Colon (tissue), 2 donors: ENCODE measurements around the gene ALDOB.
A peak's percentile ranks its signal among the peaks of the same experiment; 100 is the strongest.

Experiments used
- FAIRE-seq: peaks from 2 replicates; lab custom pipeline; 2012; peaks lifted over from hg19 to GRCh38; lab: Jason Lieb, UNC
- donor health status: control.
- donor health status: control.

The ALDOB gene

DNA sequence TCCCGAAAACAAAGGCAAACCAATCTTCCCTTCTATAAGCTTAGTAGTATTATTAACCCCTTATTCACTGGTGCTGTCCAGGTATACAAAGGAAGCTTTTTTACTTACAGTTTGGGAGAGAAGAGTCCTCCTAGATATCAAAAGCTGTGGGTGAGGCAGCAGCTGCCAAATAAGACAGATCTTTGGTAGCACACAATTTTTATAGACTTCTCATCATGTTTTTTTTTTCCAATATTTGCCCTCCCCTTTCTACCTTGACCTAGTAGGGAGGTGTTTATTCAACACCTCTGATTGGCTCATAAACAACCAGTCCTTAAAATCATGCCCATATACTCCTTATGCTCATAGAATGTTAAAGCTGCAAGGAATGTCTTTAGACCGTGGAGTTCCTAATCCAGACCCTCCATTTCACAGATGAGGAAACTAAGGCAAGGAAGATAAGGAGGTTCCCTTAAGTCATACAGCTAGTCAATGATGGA is at the start of gene ALDOB:
Gene ALDOB (minus strand): TSS at position 174 of the 479 bp plus-strand sequence. CDS start 4,887 bp downstream, outside the sequence.
- FAIRE-seq: no peak

DNA sequence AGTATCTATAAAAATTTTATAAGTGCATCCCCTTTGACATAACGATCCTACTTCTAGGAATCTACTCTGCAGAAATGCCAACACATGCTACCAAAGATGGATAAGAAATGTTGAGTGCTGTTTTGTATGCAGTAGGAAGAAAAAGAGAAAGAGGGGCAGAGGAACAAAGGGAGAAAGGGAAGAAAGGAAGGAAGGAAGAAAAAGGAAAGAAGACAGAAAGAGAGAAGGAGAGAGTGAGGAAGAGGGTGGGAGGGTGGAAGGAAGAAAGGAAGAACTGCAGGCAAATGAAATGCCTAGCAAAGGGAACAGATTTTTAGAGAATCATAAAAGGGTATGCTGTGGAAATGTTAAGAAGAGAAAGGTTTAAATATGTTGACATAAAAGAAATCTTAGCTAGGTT is 48.5 kb upstream of the ALDOB start:
- FAIRE-seq: no peak

DNA sequence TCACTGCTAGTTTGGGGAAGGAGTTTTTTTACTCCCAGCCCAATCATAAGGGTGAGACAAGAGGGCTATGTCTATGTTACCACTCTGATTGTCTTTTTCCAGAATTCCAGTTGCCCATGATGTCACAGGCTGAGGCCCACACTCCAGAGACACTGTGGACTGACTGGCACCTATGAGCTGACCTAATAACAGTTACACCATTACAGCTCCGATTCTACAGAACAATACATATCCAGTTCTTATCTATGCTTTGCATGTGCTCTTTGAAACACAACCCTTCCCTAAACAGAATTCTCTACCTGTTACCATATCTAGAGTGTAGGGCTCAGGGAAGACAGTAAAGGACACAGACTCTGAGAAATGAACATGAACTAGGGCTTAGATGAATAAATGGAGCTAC is 45.7 kb upstream of the ALDOB start:
- no peak for FAIRE-seq

DNA sequence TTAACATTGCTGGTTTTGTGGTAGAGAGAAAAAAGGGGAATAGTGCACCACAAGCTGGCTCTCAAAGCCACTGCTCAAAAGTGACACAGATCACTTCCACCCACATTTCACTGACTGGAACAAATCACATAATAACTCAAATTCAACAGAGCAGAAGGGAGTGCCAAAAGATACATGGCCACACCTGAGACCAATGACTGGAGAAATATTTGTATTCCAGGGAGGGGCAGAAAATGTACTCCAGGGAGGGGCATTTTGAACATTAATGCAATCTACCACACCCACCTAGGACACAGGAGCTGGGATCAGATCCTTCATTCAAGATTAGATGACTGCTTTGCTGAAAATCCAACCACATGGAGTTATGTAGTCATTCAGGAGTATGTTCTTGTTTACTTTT is 44.8 kb upstream of the ALDOB start:
- FAIRE-seq: peak; percentile 60

DNA sequence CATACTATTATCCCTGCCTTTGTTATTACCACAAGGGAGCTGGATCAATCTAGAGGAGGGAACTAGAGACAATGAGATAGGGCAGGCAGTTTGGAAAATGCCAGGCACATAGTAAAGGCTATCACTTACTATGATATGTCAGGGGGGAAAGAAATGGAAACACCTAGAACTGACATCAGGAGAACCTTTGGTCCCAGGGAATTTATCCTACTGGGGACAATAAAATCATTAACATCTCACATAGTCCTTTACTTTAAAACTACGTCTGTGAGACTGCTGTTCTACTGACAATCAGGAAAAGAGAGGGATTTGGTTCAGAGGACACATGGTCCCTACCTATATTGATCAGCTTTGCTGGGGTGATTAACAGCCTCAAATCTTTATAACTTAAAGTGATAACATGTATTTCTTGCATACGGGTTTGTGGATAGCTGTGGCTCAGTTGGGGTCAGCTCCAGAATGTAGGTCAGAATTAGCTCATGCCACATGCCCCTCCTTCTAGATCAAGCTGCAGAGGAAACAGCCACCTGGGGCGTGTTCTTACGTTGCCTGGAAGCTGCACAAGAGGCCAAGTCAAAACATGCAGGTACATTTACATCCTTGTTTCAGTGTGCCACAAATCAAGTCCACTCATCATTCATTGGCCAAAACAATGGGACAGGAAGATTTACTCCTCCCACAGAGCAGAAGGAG is 43.9 kb upstream of the ALDOB start:
- no peak for FAIRE-seq

DNA sequence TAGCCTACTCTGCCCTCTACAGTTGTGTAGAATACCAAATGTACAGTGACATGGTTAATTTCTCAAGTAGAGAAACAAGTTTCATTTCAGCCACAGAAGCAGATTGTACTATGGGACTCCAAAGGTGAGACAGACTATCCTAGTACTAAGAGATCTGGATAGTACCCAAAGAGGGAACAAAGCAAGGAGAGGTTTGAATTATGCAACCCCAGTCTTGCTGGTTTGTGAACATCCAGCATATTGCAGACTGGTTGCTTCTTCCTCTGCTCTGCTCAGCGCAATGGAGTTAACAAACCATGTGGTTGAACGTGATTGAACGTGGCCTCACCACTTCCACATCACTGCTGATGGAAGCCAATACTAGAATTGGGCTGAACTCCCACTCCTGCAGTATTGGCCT is 43.3 kb upstream of the ALDOB start:
- FAIRE-seq: no peak

DNA sequence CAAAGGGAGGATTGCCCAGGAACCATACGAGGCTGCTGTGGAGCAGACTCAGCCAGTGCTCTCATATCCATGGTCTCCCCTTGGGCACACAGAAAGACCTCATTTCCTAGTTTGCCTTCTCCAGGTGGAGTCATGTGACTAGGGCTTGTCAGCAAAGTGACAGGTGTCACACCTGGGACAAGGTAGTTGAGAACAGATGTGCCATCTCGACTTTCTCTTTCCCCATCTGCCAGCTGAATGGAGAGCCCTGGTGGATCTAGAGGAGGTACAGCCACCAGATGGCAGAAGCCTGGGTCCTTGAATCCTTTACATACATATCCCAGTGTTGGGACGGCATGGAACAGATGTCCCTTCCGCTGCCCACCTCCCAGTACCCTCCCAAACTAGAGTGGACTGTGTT is 42.9 kb upstream of the ALDOB start:
- FAIRE-seq: no peak

DNA sequence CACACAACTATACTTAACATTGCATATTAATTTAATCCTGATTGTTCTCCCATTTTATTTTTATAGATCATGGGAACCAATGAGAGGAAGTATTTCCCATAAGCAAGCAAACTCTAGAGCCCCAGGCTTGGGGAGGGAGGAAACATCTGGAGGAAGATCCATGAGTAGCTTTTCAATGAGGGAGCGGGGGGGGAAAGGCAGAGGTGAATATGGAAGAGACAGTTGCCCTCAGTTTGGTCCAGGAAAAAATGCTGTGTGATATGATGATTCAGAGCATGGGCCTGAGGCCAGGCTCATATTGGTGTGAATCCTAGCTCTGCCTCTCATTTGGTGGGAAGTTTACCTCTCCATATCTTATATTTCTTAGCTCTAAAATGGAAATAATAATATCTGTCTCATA is 42.2 kb upstream of the ALDOB start:
- no peak for FAIRE-seq

DNA sequence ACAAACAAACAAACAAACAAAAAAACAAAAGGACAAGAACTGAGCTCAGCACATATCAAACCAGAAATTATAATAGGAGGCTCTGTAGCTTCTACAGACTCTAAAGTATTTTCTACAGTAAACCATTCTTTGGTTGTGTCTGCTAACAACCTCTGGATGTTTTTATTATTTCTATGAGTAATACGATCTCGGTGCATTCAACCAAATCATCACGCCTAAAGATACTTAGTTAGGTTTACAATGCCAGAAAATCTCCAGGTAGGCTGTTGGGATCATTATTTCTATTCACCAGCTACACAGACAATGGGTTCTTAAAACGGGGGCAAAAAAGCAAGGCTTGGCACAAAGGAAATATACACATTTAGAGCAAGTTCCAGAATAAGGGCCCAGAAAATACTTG is 41.6 kb upstream of the ALDOB start:
- no peak for FAIRE-seq

DNA sequence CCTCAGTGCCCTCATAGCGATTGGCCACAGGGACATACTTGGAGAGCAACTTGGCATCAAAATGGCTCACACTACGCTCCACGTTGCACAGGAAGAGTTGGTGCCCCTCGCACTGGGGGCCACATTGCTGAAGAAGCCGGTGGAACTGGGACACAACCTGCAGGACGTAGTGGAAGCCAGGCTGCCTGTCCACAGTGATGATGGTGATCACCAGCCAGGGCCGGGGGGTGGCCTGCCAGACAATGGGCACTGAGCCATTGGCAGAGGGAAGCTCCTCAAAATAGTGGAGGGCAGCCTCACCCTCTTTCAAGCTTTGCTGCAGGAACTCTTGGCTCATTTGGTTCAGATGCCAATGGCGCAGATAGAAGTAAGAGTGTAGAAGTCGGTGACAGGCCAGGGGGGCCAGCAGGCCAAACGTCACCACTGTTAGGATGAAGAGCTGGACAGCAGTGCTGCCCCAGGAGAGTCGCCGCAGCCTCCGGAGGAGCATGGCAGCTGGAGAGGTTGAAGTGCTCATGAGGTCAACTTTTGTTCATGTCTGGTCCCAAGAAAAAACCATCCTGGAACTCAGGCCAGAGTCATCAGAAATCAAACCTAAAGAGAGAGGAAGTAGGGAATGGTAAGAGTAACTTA is 41.1 kb upstream of the ALDOB start:
- no peak for FAIRE-seq

DNA sequence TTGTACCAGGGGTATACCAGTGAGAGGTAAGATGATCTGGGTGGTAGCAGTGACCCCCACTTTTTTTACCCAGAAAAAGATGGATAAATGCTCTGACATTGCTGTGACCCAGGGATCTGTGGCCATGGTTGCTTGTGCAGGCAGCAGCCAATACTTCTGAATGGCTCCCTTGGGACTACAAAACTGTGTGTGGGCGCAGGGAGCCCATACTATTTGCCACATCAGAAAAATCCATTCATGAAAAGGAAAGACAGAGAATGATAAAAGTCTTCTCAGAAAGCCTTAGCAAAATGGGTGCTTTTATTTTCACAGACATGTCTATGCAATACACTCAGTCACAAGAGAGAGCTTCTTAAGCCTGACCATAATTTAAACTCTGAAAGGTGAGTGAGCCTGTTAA is 37.3 kb upstream of the ALDOB start:
- FAIRE-seq: no peak

DNA sequence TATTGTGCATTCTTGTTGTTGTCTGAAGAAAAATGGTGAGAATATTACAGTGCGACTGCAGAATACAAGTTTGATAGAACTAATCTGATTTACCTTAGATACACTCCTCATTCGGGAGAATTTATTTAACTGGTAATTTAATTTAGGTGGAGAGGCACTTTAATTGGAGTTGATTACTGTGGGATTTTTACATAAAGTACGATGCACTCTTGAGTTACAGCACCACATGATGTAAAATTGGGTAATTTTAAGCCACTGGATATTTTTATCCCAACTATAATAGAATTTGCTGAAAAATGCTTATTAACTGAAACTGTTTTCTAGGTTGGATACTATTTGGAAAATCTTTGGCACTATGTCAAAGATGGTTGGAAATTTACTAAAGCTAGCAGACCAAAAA is 35.4 kb upstream of the ALDOB start:
- FAIRE-seq: no peak

DNA sequence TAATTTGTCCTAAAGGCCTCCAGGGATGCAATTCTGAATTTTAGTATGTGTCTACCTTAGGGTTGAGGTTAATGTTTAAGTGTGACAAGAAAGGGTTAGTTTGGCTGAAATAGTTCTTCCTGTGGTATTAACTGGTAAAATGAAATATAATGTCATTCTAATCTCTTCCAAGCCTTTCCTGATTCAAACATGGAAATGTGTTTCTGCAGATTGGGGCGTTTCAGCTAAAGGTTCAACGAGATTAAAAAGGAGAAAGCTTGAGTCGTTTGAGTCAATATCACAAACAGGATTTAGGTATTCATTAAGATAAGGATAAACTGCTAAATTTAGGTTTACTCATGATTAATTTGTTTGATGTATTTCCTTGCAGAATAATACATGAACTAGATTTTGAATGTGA is 34.4 kb upstream of the ALDOB start:
- no peak for FAIRE-seq

DNA sequence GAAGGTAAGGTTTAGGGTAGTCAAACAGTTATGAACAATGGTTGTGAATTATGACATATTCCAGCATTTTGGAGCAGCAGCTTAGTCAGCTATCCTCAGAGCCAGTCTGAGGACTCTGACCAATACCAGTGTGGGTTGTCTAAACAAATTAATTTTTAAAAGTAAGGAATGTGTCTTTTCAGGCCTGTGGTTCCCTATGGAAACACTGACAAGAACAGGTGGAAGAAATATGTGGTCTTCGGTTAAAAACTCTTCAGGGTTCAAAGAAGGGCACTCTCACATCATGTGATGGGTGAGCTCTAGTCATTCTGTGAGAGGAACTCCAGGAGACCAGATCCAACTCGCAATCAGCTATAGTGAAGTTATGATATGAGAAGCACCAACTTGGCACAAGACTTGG is 33.5 kb upstream of the ALDOB start:
- FAIRE-seq: no peak

DNA sequence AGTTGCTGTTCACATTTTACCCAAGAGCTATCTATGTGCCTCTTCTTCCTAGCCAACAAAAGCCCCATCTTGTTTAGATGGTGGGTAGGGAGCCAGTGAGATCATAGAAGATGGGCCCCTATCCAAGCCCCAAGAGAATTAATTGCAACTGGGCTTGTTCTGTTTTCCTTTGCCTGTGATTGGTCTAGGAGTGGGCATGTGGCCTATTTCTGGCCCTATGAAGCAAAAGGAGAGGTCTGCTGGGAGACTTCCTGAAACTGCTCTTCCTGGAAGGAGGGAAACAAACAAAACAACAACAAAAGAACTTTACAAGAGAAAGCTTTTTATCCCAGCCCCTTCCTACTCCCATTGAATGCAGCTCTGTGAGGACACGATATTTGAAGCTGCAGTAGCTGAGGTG is 32.5 kb upstream of the ALDOB start:
- FAIRE-seq: no peak

DNA sequence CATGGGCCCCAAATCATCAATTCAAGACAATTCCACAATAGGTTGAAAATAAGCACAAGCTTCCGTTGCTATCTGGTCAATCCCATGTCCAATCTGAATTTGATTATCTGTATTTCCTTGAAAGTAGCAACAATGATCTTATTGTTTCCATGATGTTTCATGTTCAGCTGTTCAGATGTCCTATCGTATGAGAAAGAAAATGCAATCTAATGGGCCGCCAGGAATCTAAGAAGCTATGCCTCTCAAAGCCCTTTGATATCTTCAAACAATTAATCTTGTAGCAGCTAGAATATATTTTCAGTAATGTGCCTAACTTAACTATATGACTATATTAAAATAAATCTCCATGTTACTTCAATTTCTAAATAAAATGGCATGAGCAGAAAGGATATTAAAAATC is 32.1 kb upstream of the ALDOB start:
- no peak for FAIRE-seq

DNA sequence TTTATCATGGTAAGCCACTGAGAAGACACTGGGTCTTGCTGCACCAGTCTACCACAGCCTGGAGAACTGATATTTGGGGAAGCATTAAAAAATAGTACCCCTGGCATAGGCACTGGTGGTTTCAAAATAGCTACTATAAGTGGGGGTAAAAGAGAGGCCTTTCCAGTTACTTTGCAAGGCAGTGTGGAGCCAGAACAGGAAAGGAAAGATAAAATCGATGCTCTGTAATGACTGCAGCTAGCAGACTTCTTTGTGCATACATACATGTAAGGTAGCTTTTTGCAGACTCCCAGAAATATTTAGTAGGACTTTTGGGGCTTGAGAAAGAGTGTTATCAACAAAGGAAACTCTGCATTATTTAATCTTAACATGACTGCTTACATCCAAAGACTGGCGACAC is 31.3 kb upstream of the ALDOB start:
- no peak for FAIRE-seq

DNA sequence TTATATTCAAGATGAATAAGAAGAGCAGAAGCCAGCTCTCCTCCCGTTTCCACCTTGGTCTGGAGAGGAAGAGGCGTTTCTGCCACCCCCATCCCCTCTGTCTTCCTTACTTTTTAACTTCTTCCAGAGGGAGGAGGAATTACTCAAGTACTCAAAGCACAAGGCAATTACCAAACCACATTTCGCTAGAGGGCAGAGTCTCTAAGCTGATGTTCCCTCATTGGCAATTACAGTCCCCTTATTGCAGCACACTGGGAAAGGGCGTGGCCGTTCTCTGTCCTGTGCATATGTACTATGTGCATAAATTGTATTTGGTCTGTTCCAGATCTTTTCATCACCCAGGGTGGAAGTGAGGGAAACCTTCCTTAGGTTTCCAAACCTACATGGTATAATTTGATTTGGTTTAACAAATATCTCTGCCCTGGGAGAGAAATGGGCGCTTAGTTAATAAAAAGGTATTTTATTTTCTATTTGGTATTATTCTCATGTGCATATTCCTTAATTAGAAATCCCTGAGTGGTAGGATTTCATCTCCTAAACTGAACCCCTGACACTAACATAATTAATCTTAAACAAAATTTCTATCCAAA is 29.8 kb upstream of the ALDOB start:
- FAIRE-seq: no peak

DNA sequence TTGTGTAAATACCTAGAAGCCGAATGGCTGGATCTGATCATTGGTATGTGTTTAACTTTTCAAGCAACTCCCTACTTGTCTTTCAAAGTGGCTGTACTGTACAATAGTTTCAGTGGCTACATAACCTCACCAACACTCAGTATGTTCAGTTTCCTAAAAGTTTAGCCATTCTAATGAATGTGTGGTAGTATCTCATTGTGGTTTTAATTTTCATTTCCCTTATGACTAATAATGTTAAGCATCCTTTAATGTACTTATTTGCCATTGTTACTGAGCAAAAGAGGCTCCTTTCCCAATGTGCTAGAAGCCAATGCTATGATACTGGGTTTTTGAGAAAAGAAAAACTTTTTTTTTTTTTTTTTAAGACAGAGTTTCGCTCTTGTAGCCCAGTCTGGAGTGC is 27.8 kb upstream of the ALDOB start:
- FAIRE-seq: no peak

DNA sequence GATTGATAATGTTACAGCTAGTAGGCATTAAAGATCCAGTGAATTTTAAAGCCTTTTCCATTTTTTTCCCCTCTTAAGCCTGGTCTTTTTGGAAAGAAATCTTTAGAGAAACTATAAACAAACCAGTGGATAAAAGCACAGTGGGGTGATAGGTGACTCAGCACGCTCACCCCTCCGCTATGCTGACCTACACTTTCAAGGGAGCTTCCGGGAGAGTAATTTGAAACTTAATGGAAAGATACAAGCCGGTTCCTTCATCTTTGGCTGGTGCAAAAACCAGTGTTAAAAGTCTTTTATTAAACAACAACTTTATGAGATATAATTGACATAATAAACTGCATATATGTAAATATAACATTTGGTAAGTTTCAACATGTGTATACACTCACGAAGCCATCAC is 27.0 kb upstream of the ALDOB start:
- no peak for FAIRE-seq

DNA sequence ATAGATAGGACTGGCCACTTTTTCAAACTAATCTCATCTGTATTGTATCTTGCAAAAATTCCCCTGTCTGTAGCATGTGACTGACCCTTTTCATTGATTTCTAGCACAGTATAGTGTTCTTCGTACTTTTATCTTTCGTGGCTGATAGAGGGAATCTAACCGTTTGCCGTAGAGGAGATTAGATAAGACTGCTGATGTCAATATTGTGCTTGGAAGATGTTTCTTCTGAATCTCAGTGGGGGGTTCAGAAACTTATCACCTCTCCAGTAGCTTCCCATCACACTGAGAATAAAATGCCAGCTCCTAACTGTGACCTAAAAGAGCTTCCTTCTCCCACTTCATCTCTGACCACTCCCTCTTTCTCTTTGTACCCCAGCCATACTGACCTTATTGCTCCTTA is 25.4 kb upstream of the ALDOB start:
- no peak for FAIRE-seq

DNA sequence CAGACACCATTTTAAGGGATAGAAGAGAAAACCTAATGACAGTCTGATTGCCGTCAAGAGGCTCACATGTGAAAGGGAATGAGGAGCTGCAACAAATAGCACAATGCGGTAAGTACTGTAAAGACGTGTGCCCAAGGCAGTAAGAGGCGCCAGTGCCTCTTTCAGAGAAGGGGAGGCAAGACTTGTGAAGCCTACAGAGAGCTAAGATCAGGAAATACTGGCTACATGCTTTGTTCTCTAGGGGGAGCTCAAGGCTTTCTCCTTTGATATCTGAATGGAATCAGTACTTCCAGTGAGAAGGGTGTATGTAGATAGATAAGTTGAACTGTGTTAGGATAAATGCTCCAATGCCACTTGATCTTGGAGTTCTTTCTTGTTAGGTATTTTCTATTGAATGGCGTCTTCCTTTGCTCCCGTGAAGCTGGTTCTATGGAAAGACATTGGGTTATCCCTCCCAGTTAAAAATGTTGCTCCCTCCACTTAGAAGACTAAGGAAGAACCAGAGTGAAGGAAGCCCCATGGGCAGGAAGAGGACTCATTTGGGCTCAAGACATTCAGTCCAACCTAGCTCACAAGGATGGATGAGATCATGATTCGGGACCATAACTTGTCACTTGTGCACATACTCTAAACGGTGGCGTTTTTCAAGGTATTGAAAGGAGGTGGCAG is 23.5 kb upstream of the ALDOB start:
- no peak for FAIRE-seq

DNA sequence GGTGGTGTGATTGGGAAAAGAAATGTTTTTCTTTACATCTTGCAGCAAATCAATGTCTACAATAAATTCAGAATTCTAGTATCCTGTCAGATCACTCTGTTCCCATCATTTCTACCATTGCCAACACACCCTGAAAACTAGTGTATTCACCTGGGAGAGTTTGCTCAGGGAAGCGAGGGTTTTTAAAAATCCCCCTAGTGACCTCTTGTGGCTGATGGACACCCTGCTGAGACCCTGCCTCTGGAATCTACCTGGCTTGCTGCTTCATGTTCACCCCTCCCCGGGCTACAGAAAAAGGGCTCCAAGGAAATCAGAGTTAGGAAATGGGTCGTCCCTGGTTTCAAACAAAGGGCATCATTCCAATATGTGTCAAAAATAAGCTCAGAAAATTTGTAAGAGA is 21.4 kb upstream of the ALDOB start:
- no peak for FAIRE-seq
